Immature natural killer cell (primary cell): ENCODE results near the gene JUNB. TPM values are rescaled to one million over a fixed set of nuclear protein-coding genes. Genes with fewer than 3 reads are reported as not detected.
"Not testable (repeated sequence)": the region's sequence is repeated elsewhere in the genome, so short reads cannot be mapped to it uniquely, and the experiment has no call there.

Experiments
- DNase-seq, 3 donors: peaks; one replicate each; pipeline ENCODE4 v3.0.0; 2022; ENCODE audit warnings: mixed read lengths in 1 of 3
- H3K27ac Mint-ChIP-seq, 6 donors: one replicate each; pipeline ENCODE4 v1.8.0; 2020; ENCODE audit warnings: mixed read lengths in 6 of 6, mild to moderate bottlenecking in 5 of 6, inconsistent platforms in 4 of 6, moderate library complexity in 3 of 6
- H3K27me3 Mint-ChIP-seq, 3 donors: one replicate each; pipeline ENCODE4 v1.8.0; 2020 to 2021; ENCODE audit warnings: low read depth in 3 of 3, mild to moderate bottlenecking in 3 of 3, mixed read lengths in 3 of 3, moderate library complexity in 3 of 3, inconsistent platforms in 1 of 3
- H3K36me3 Mint-ChIP-seq, 3 donors: one replicate each; pipeline ENCODE4 v1.8.0; 2020; ENCODE audit warnings: mixed read lengths in 3 of 3, inconsistent platforms in 2 of 3, mild to moderate bottlenecking in 2 of 3
- H3K4me1 Mint-ChIP-seq, 2 donors: one replicate each; pipeline ENCODE4 v1.8.0; 2020; ENCODE audit warnings: inconsistent platforms in 2 of 2, mild to moderate bottlenecking in 2 of 2, mixed read lengths in 2 of 2, moderate library complexity in 1 of 2
- H3K4me3 Mint-ChIP-seq, 5 donors: one replicate each; pipeline ENCODE4 v1.8.0; 2020; ENCODE audit warnings: mild to moderate bottlenecking in 5 of 5, mixed read lengths in 5 of 5, inconsistent platforms in 3 of 5, moderate library complexity in 3 of 5
- H3K9me3 Mint-ChIP-seq, 6 donors: one replicate each; pipeline ENCODE4 v1.8.0; 2020; ENCODE audit warnings: mild to moderate bottlenecking in 6 of 6, mixed read lengths in 6 of 6, inconsistent platforms in 4 of 6, moderate library complexity in 3 of 6
- polyA plus RNA-seq, 3 donors: library from polyadenylated mRNA; unstranded; fragments of 300-500 nt; fragmentation: Illumina TruSeq; gene quantifications; one replicate each; pipeline ENCODE4 v1.2.3, GENCODE V29; 2021

The JUNB gene
- polyA plus RNA-seq, 3 donors from 2014 or later: 620 to 796 (median 697) TPM

- H3K27ac Mint-ChIP-seq: peak overlapping the region in 1 of 6 donors; percentile 34
- no peak for DNase-seq
Observed at GRCh38 chr19:12797141-12797587, 5.9 kb downstream of the JUNB start.

GRCh38 chr19:12797607-12798006 lies 6.3 kb downstream of the JUNB start:
- H3K27ac Mint-ChIP-seq, H3K4me3 Mint-ChIP-seq, H3K9me3 Mint-ChIP-seq, DNase-seq, H3K36me3 Mint-ChIP-seq: not testable (repeated sequence)
- Mint-ChIP-seq H3K4me1 (peaks cover 37 to 40% of the 10 kb centered on the region in 2 donors), H3K27me3 (peaks cover 9 to 23% (median 20%) of the 10 kb centered on the region in 3 donors)

More at GRCh38 chr19:12797141-12797587, 5.9 kb downstream of the JUNB start:
- Mint-ChIP-seq H3K4me3 (no peak overlapping the region), H3K9me3 (no peaks in the 10 kb centered on the region), H3K27me3 (peaks cover 13 to 23% (median 23%) of the 10 kb centered on the region in 3 donors), H3K36me3 (no peaks in the 10 kb centered on the region), H3K4me1 (peaks cover 32 to 35% of the 10 kb centered on the region in 2 donors)

GRCh38 chr19:12799742-12800465 lies 8.6 kb downstream of the JUNB start:
- no peak for DNase-seq
- Mint-ChIP-seq H3K27ac (no peak overlapping the region), H3K36me3 (no peaks in the 10 kb centered on the region), H3K4me1 (peaks cover 27 to 28% of the 10 kb centered on the region in 2 donors), H3K4me3 (peak overlapping the region in 4 of 5 donors; percentile 75 to 87 (median 81)), H3K9me3 (no peaks in the 10 kb centered on the region), H3K27me3 (peaks cover 4 to 9% (median 8%) of the 10 kb centered on the region in 3 donors)

- no peaks in the 10 kb centered on the region for H3K9me3 Mint-ChIP-seq
- no peaks in the 10 kb centered on the region for H3K36me3 Mint-ChIP-seq
- peaks cover 4 to 9% (median 8%) of the 10 kb centered on the region in 3 donors for H3K27me3 Mint-ChIP-seq
- no peak for DNase-seq
- H3K27ac Mint-ChIP-seq: no peak overlapping the region
- H3K4me1 Mint-ChIP-seq: peaks cover 27 to 28% of the 10 kb centered on the region in 2 donors
- H3K4me3 Mint-ChIP-seq: peak overlapping the region; percentile 75 to 87 (median 80)
Observed at GRCh38 chr19:12800466-12800770, 9.1 kb downstream of the JUNB start.

- Mint-ChIP-seq H3K9me3 (no peaks in the 10 kb centered on the region), H3K36me3 (no peaks in the 10 kb centered on the region), H3K4me1 (peaks cover 25% of the 10 kb centered on the region in 2 donors), H3K4me3 (peak overlapping the region; percentile 75 to 87 (median 80)), H3K27ac (peak overlapping the region in 3 of 6 donors; percentile 7 to 50 (median 24)), H3K27me3 (peaks cover 6 to 9% (median 8%) of the 10 kb centered on the region in 3 donors)
- DNase-seq: no peak
Observed at GRCh38 chr19:12800923-12801465, 9.7 kb downstream of the JUNB start.

GRCh38 chr19:12801466-12802266 lies 10.4 kb downstream of the JUNB start, which contains the start of the genes PRDX2 and THSD8:
Gene PRDX2 (minus strand): TSS chr19:12801800. CDS start chr19:12801261, 539 bp downstream.
Gene THSD8 (plus strand): TSS chr19:12802069. CDS start chr19:12802072, 3 bp downstream.
- peak; percentile 61 to 78 (median 65) for DNase-seq
- H3K4me1 Mint-ChIP-seq: peaks cover 25% of the 10 kb centered on the region in 2 donors
- H3K9me3 Mint-ChIP-seq: no peaks in the 10 kb centered on the region
- no peaks in the 10 kb centered on the region for H3K36me3 Mint-ChIP-seq
- peak within 1 kb of the TSS; percentile 75 to 87 (median 80) for H3K4me3 Mint-ChIP-seq
- H3K27me3 Mint-ChIP-seq: peaks cover 5 to 8% (median 7%) of the 10 kb centered on the region in 3 donors
- H3K27ac Mint-ChIP-seq: peak within 1 kb of the TSS in 3 of 6 donors; percentile 7 to 79 (median 71)

GRCh38 chr19:12802267-12803106 lies 11.2 kb downstream of the JUNB start:
- H3K27ac Mint-ChIP-seq: peak overlapping the region in 2 of 6 donors; percentile 71 to 79
- peak overlapping the region; percentile 75 to 87 (median 80) for H3K4me3 Mint-ChIP-seq
- H3K4me1 Mint-ChIP-seq: peaks cover 31% of the 10 kb centered on the region in 2 donors
- no peak for DNase-seq
- no peaks in the 10 kb centered on the region for H3K9me3 Mint-ChIP-seq
- H3K36me3 Mint-ChIP-seq: no peaks in the 10 kb centered on the region
- peaks cover 5 to 8% (median 7%) of the 10 kb centered on the region in 3 donors for H3K27me3 Mint-ChIP-seq

GRCh38 chr19:12804051-12804450 lies 12.8 kb downstream of the JUNB start:
- peaks cover 31% of the 10 kb centered on the region in 2 donors for H3K4me1 Mint-ChIP-seq
- H3K36me3 Mint-ChIP-seq: peaks cover 0 to 4% (median 0%) of the 10 kb centered on the region in 3 donors
- H3K9me3 Mint-ChIP-seq: no peaks in the 10 kb centered on the region
- DNase-seq: no peak
- no peak overlapping the region for H3K27ac Mint-ChIP-seq
- H3K4me3 Mint-ChIP-seq: no peak overlapping the region
- H3K27me3 Mint-ChIP-seq: peaks cover 5 to 8% (median 5%) of the 10 kb centered on the region in 3 donors

- Mint-ChIP-seq H3K36me3 (peaks cover 0 to 4% (median 4%) of the 10 kb centered on the region in 3 donors), H3K9me3 (no peaks in the 10 kb centered on the region), H3K27me3 (peaks cover 5 to 8% (median 5%) of the 10 kb centered on the region in 3 donors), H3K4me3 (peak within 1 kb of the TSS; percentile 90 to 96 (median 92)), H3K27ac (peak within 1 kb of the TSS; percentile 81 to 94 (median 86)), H3K4me1 (peaks cover 20 to 23% of the 10 kb centered on the region in 2 donors)
- DNase-seq: peak; percentile 82 to 83 (median 82)
Observed at GRCh38 chr19:12806242-12807081, 15.2 kb downstream of the JUNB start, which contains the start of gene RNASEH2A. Gene RNASEH2A (plus strand): TSS chr19:12806584. CDS start chr19:12806674, 90 bp downstream.

- peaks cover 0 to 9% (median 0%) of the 10 kb centered on the region in 3 donors for H3K36me3 Mint-ChIP-seq
- no peak overlapping the region for H3K27ac Mint-ChIP-seq
- no peak for DNase-seq
- no peaks in the 10 kb centered on the region for H3K9me3 Mint-ChIP-seq
- H3K4me3 Mint-ChIP-seq: no peak overlapping the region
- peaks cover 0 to 1% (median 0%) of the 10 kb centered on the region in 3 donors for H3K27me3 Mint-ChIP-seq
- no peaks in the 10 kb centered on the region for H3K4me1 Mint-ChIP-seq
Observed at GRCh38 chr19:12815088-12815487, 23.8 kb downstream of the JUNB start.

- not testable (repeated sequence) for H3K9me3 Mint-ChIP-seq, H3K27ac Mint-ChIP-seq, H3K4me3 Mint-ChIP-seq, H3K36me3 Mint-ChIP-seq, H3K27me3 Mint-ChIP-seq, H3K4me1 Mint-ChIP-seq, DNase-seq
Observed at GRCh38 chr19:12817188-12817587, 25.9 kb downstream of the JUNB start.

- H3K4me1 Mint-ChIP-seq, H3K27me3 Mint-ChIP-seq, DNase-seq, H3K36me3 Mint-ChIP-seq, H3K4me3 Mint-ChIP-seq, H3K27ac Mint-ChIP-seq, H3K9me3 Mint-ChIP-seq: not testable (repeated sequence)
Observed at GRCh38 chr19:12817810-12818209, 26.5 kb downstream of the JUNB start.
